Measurements from ENCODE around the gene FYTTD1. TPM values are rescaled to one million over a fixed set of nuclear protein-coding genes. Genes with fewer than 3 reads are reported as not detected.

Gene FYTTD1
- total RNA-seq, 3 donors from 2014 or later (not counting 1 experiment from before 2014, with no cell fraction given) = 58.0 to 75.6 (median 72.2) TPM

- no peak overlapping the region for H3K4me3 ChIP-seq (ENCODE audit: low read length)
- Mint-ChIP-seq H3K27ac (no peak overlapping the region), H3K4me3 (no peak overlapping the region), H3K36me3 (peaks cover 15% of the 10 kb centered on the region), H3K9me3 (no peaks in the 10 kb centered on the region), H3K4me1 (no peaks in the 10 kb centered on the region), H3K27me3 (ENCODE audit: low read depth in 2 of 2) (no peaks in the 10 kb centered on the region)
- no peak for ATAC-seq
- WGBS (ENCODE audit: insufficient coverage) = 39% methylated on average over 4 of the region's 4 CpGs
- TF ChIP-seq CTCF (IDR thresholded peaks at IDR 0.05) = no peak
- no peaks in the 10 kb centered on the region for H3K9me3 ChIP-seq (ENCODE audit: control insufficient read depth, insufficient read depth, low read length)
- no peaks in the 10 kb centered on the region for H3K4me1 ChIP-seq (ENCODE audit: control insufficient read depth, insufficient read depth, low read length)
- DNase-seq = no peak
- H3K36me3 ChIP-seq (ENCODE audit: control insufficient read depth, insufficient read depth, low read length) = peaks cover 50% of the 10 kb centered on the region
- H3K27me3 ChIP-seq (ENCODE audit: control insufficient read depth, insufficient read depth, low read length) = no peaks in the 10 kb centered on the region
- no peak overlapping the region for H3K27ac ChIP-seq (ENCODE audit: low read length)
- intact Hi-C loops (cut with micrococcal nuclease) = no loop called here
These were observed 32.5 kb downstream of the FYTTD1 start for GRCh38 chr3:197782230-197782629.

- Histone ChIP-seq H3K4me3 (ENCODE audit: low read length) (no peak overlapping the region), H3K27ac (ENCODE audit: low read length) (no peak overlapping the region), H3K4me1 (ENCODE audit: control insufficient read depth, insufficient read depth, low read length) (no peaks in the 10 kb centered on the region), H3K9me3 (ENCODE audit: control insufficient read depth, insufficient read depth, low read length) (no peaks in the 10 kb centered on the region), H3K36me3 (ENCODE audit: control insufficient read depth, insufficient read depth, low read length) (peaks cover 33% of the 10 kb centered on the region), H3K27me3 (ENCODE audit: control insufficient read depth, insufficient read depth, low read length) (no peaks in the 10 kb centered on the region)
- WGBS (ENCODE audit: insufficient coverage) = 88% methylated on average over 5 of the region's 7 CpGs
- intact Hi-C loops (cut with micrococcal nuclease) = no loop called here
- H3K36me3 Mint-ChIP-seq = peaks cover 9% of the 10 kb centered on the region
- no peaks in the 10 kb centered on the region for H3K9me3 Mint-ChIP-seq
- no peaks in the 10 kb centered on the region for H3K4me1 Mint-ChIP-seq
- H3K27ac Mint-ChIP-seq = peak overlapping the region; percentile 31 to 59
- DNase-seq = no peak
- H3K27me3 Mint-ChIP-seq (ENCODE audit: low read depth in 2 of 2) = no peaks in the 10 kb centered on the region
- no peak for ATAC-seq
- no peak for TF ChIP-seq CTCF (IDR thresholded peaks at IDR 0.05)
- H3K4me3 Mint-ChIP-seq = no peak overlapping the region
These were observed 34.4 kb downstream of the FYTTD1 start for GRCh38 chr3:197784019-197784585.

- Mint-ChIP-seq H3K9me3 (no peaks in the 10 kb centered on the region), H3K4me1 (peaks cover 13 to 15% of the 10 kb centered on the region in 2 donors), H3K36me3 (peaks cover 3% of the 10 kb centered on the region), H3K4me3 (no peak overlapping the region), H3K27me3 (ENCODE audit: low read depth in 2 of 2) (no peaks in the 10 kb centered on the region), H3K27ac (peak overlapping the region in 1 of 2 donors; percentile 9)
- peaks cover 6% of the 10 kb centered on the region for H3K4me1 ChIP-seq (ENCODE audit: control insufficient read depth, insufficient read depth, low read length)
- H3K27me3 ChIP-seq (ENCODE audit: control insufficient read depth, insufficient read depth, low read length) = no peaks in the 10 kb centered on the region
- no peak overlapping the region for H3K27ac ChIP-seq (ENCODE audit: low read length)
- no peak for DNase-seq
- peaks cover 7% of the 10 kb centered on the region for H3K36me3 ChIP-seq (ENCODE audit: control insufficient read depth, insufficient read depth, low read length)
- ATAC-seq = no peak
- TF ChIP-seq CTCF (IDR thresholded peaks at IDR 0.05) = no peak
- H3K4me3 ChIP-seq (ENCODE audit: low read length) = no peak overlapping the region
- intact Hi-C loops (cut with micrococcal nuclease) = no loop called here
- no peaks in the 10 kb centered on the region for H3K9me3 ChIP-seq (ENCODE audit: control insufficient read depth, insufficient read depth, low read length)
- 92% methylated on average over 1 of the region's 1 CpG for WGBS (ENCODE audit: insufficient coverage)
These were observed 37.7 kb downstream of the FYTTD1 start for GRCh38 chr3:197787412-197787811.

- 96% methylated on average over 3 of the region's 3 CpGs for WGBS (ENCODE audit: insufficient coverage)
- Histone ChIP-seq H3K4me1 (ENCODE audit: control insufficient read depth, insufficient read depth, low read length) (peaks cover 12% of the 10 kb centered on the region), H3K9me3 (ENCODE audit: control insufficient read depth, insufficient read depth, low read length) (no peaks in the 10 kb centered on the region), H3K4me3 (ENCODE audit: low read length) (no peak overlapping the region), H3K27me3 (ENCODE audit: control insufficient read depth, insufficient read depth, low read length) (no peaks in the 10 kb centered on the region), H3K27ac (ENCODE audit: low read length) (no peak overlapping the region), H3K36me3 (ENCODE audit: control insufficient read depth, insufficient read depth, low read length) (no peaks in the 10 kb centered on the region)
- ATAC-seq (no peak), DNase-seq (no peak)
- H3K9me3 Mint-ChIP-seq = no peaks in the 10 kb centered on the region
- TF ChIP-seq CTCF (IDR thresholded peaks at IDR 0.05) = no peak
- no peak overlapping the region for H3K4me3 Mint-ChIP-seq
- H3K27me3 Mint-ChIP-seq (ENCODE audit: low read depth in 2 of 2) = no peaks in the 10 kb centered on the region
- intact Hi-C loops (cut with micrococcal nuclease) = no loop called here
- peaks cover 26 to 29% of the 10 kb centered on the region in 2 donors for H3K4me1 Mint-ChIP-seq
- H3K27ac Mint-ChIP-seq = peak overlapping the region; percentile 94 to 97
- no peaks in the 10 kb centered on the region for H3K36me3 Mint-ChIP-seq
These were observed 39.6 kb downstream of the FYTTD1 start for GRCh38 chr3:197789309-197789708.

Data from natural killer cell (primary cell).